ENCODE results near the gene STOML1. TPM values are rescaled to one million over a fixed set of nuclear protein-coding genes. Genes with fewer than 3 reads are reported as not detected.
A peak's percentile ranks its signal among the peaks of the same experiment; 100 is the strongest.

The STOML1 gene
- total RNA-seq (2022) (18.3 and 19.7 TPM in 2 replicates), Bru-seq, nascent RNA (percentile 47 among the genes with signal in this experiment), BruChase-seq, experiment 1, labeled RNA remaining after a 6-hour chase (percentile 57 among the genes with signal in this experiment), BruChase-seq, experiment 2, labeled RNA remaining after a 2-hour chase (percentile 53 among the genes with signal in this experiment)
- long read RNA-seq, full-length matches to known transcripts: 4 of 9 reads
- long read RNA-seq, partial matches to known transcripts: 1 of 9 reads
- long read RNA-seq, other reads (novel, unspliced or antisense): 4 of 9 reads

- H3K4me3 Mint-ChIP-seq (ENCODE audit: low read depth, unreplicated experiment): peak within 1 kb of the TSS; percentile 80
- TF ChIP-seq CTCF (IDR thresholded peaks at IDR 0.05; ENCODE audit: unreplicated experiment): peak; percentile 95
- BruUV-seq (replicated peaks): no TSS peak
- peaks cover 82% of the 10 kb centered on the region for H3K4me1 Mint-ChIP-seq (ENCODE audit: low read depth, unreplicated experiment)
- CTCF ChIA-PET: interaction anchor here (1.9 kb wide), 1 partner anchor 19 kb away, joined by 4 read pairs; no protein-coding TSS in a partner anchor
- no peaks in the 10 kb centered on the region for H3K9me3 Mint-ChIP-seq (ENCODE audit: low read depth, unreplicated experiment)
- peaks cover 65% of the 10 kb centered on the region for H3K36me3 Mint-ChIP-seq (ENCODE audit: insufficient read depth, unreplicated experiment)
- intact Hi-C loops (cut with micrococcal nuclease; ENCODE audit: unreplicated experiment): no loop called here
- H3K27ac Mint-ChIP-seq (ENCODE audit: unreplicated experiment): peak within 1 kb of the TSS; percentile 40
- DNase-seq: peak; percentile 99
- no peaks in the 10 kb centered on the region for H3K27me3 Mint-ChIP-seq (ENCODE audit: unreplicated experiment)
These were observed at the start of gene STOML1 for GRCh38 chr15:73991726-73992593. STOML1 (minus strand) TSS chr15:73992295; CDS start chr15:73992223, 72 bp downstream.

- no peak for DNase-seq
- no peak for TF ChIP-seq CTCF (IDR thresholded peaks at IDR 0.05; ENCODE audit: unreplicated experiment)
- no TSS peak for BruUV-seq (replicated peaks)
- CTCF ChIA-PET: interaction anchor here (1.6 kb wide), 1 partner anchor 68 kb away, joined by 7 read pairs; no protein-coding TSS in a partner anchor
- no peaks in the 10 kb centered on the region for H3K9me3 Mint-ChIP-seq (ENCODE audit: low read depth, unreplicated experiment)
- peaks cover 32% of the 10 kb centered on the region for H3K36me3 Mint-ChIP-seq (ENCODE audit: insufficient read depth, unreplicated experiment)
- H3K27me3 Mint-ChIP-seq (ENCODE audit: unreplicated experiment): no peaks in the 10 kb centered on the region
- H3K4me3 Mint-ChIP-seq (ENCODE audit: low read depth, unreplicated experiment): no peak overlapping the region
- no peaks in the 10 kb centered on the region for H3K4me1 Mint-ChIP-seq (ENCODE audit: low read depth, unreplicated experiment)
- intact Hi-C loops (cut with micrococcal nuclease; ENCODE audit: unreplicated experiment): no loop called here
- no peak overlapping the region for H3K27ac Mint-ChIP-seq (ENCODE audit: unreplicated experiment)
These were observed 49.2 kb upstream of the STOML1 start for GRCh38 chr15:74041311-74041756.

GRCh38 chr15:74040109-74040850, 48.2 kb upstream of the STOML1 start:
- intact Hi-C loops (cut with micrococcal nuclease; ENCODE audit: unreplicated experiment): no loop called here
- no peak overlapping the region for H3K27ac Mint-ChIP-seq (ENCODE audit: unreplicated experiment)
- H3K9me3 Mint-ChIP-seq (ENCODE audit: low read depth, unreplicated experiment): no peaks in the 10 kb centered on the region
- no TSS peak for BruUV-seq (replicated peaks)
- no peaks in the 10 kb centered on the region for H3K27me3 Mint-ChIP-seq (ENCODE audit: unreplicated experiment)
- H3K4me1 Mint-ChIP-seq (ENCODE audit: low read depth, unreplicated experiment): no peaks in the 10 kb centered on the region
- no peak for DNase-seq
- no peak overlapping the region for H3K4me3 Mint-ChIP-seq (ENCODE audit: low read depth, unreplicated experiment)
- TF ChIP-seq CTCF (IDR thresholded peaks at IDR 0.05; ENCODE audit: unreplicated experiment): no peak
- CTCF ChIA-PET: interaction anchor here (1.6 kb wide), 1 partner anchor 67 kb away, joined by 7 read pairs; no protein-coding TSS in a partner anchor
- peaks cover 43% of the 10 kb centered on the region for H3K36me3 Mint-ChIP-seq (ENCODE audit: insufficient read depth, unreplicated experiment)

GRCh38 chr15:74039656-74040010, 47.5 kb upstream of the STOML1 start:
- Mint-ChIP-seq H3K36me3 (ENCODE audit: insufficient read depth, unreplicated experiment) (peaks cover 45% of the 10 kb centered on the region), H3K4me3 (ENCODE audit: low read depth, unreplicated experiment) (no peak overlapping the region), H3K27ac (ENCODE audit: unreplicated experiment) (no peak overlapping the region), H3K27me3 (ENCODE audit: unreplicated experiment) (no peaks in the 10 kb centered on the region), H3K9me3 (ENCODE audit: low read depth, unreplicated experiment) (no peaks in the 10 kb centered on the region), H3K4me1 (ENCODE audit: low read depth, unreplicated experiment) (no peaks in the 10 kb centered on the region)
- intact Hi-C loops (cut with micrococcal nuclease; ENCODE audit: unreplicated experiment): no loop called here
- BruUV-seq (replicated peaks): no TSS peak
- no peak for TF ChIP-seq CTCF (IDR thresholded peaks at IDR 0.05; ENCODE audit: unreplicated experiment)
- no peak for DNase-seq
- CTCF ChIA-PET: interaction anchor here (1.9 kb wide), 1 partner anchor 66 kb away, joined by 10 read pairs; no protein-coding TSS in a partner anchor

Data from Calu3 (cell line).